CD4-positive, alpha-beta T cell (primary cell): ENCODE measurements around the gene NAA25. TPM values are rescaled to one million over a fixed set of nuclear protein-coding genes. Genes with fewer than 3 reads are reported as not detected.

Experiments used
- ATAC-seq: fragments of 200-7000 bp; cut with Tn5 transposase; one replicate; pipeline ENCODE4 v1.10.0; 2022; ENCODE audit warnings: mild to moderate bottlenecking; ENCODE audit not compliant: poor library complexity
- CTCF ChIA-PET: fragments of 350-600 bp; sonication (Branson Sonifier 250); formaldehyde crosslinking; loops from one replicate; lab custom pipeline; 2021; ENCODE audit warnings: antibody characterized with exemption, inconsistent platforms; lab: Charles Lee
- POLR2A ChIA-PET: fragments of 350-600 bp; sonication (Branson Sonifier 250); formaldehyde crosslinking; loops from one replicate; lab custom pipeline; 2021; ENCODE audit warnings: antibody characterized with exemption, inconsistent platforms; lab: Charles Lee
- DNase-seq, 14 experiments: peaks; one replicate each; pipeline ENCODE4 v3.0.0-alpha.2; 2013 to 2020; ENCODE audit warnings: mixed read lengths in 2 of 14
- H3K27ac ChIP-seq, 2 donors: one replicate each; pipeline versions ENCODE4 v1.5.1 to v1.7.0; 2013; ENCODE audit warnings: low read length in 2 of 2, low read depth in 1 of 2, mild to moderate bottlenecking in 1 of 2
- H3K27me3 ChIP-seq, 2 experiments: 1 replicate in 1 of 2; 2 replicates in 1 of 2; pipeline versions ENCODE4 v1.6.1 to v1.7.0; 2013; ENCODE audit warnings: low read length in 2 of 2, control low read depth in 1 of 2, mild to moderate bottlenecking in 1 of 2, moderate library complexity in 1 of 2; ENCODE audit not compliant: insufficient read depth in 2 of 2, control insufficient read depth in 1 of 2
- H3K36me3 ChIP-seq: one replicate; pipeline ENCODE4 v1.6.1; 2013; ENCODE audit warnings: low read length, control low read depth; ENCODE audit not compliant: insufficient read depth
- H3K4me1 ChIP-seq: one replicate; pipeline ENCODE4 v1.6.1; 2013; ENCODE audit warnings: low read length, control low read depth; ENCODE audit not compliant: insufficient read depth
- H3K4me3 ChIP-seq: one replicate; pipeline ENCODE4 v1.5.1; 2013; ENCODE audit warnings: mild to moderate bottlenecking, low read length, moderate library complexity
- H3K9me3 ChIP-seq, 2 experiments: 1 replicate in 1 of 2; 2 replicates in 1 of 2; pipeline versions ENCODE4 v1.6.1 to v1.7.0; 2013; ENCODE audit warnings: low read length in 2 of 2, mild to moderate bottlenecking in 2 of 2, control low read depth in 1 of 2, moderate library complexity in 1 of 2; ENCODE audit not compliant: control insufficient read depth in 1 of 2, insufficient read depth in 1 of 2
- H3K27ac Mint-ChIP-seq: one replicate; pipeline ENCODE4 v1.8.0; 2020; ENCODE audit warnings: mixed read lengths
- H3K27me3 Mint-ChIP-seq: one replicate; pipeline ENCODE4 v1.8.0; 2021; ENCODE audit warnings: mixed read lengths
- H3K36me3 Mint-ChIP-seq: one replicate; pipeline ENCODE4 v1.8.0; 2021; ENCODE audit warnings: low read depth, mixed read lengths
- H3K4me1 Mint-ChIP-seq: one replicate; pipeline ENCODE4 v1.8.0; 2021; ENCODE audit warnings: low read depth, mixed read lengths
- H3K4me3 Mint-ChIP-seq: one replicate; pipeline ENCODE4 v1.8.0; 2020; ENCODE audit warnings: mild to moderate bottlenecking, mixed read lengths
- H3K9me3 Mint-ChIP-seq: one replicate; pipeline ENCODE4 v1.8.0; 2020; ENCODE audit warnings: mixed read lengths
- CTCF ChIP-seq: fragments of 200-600 bp; IDR thresholded peaks from one replicate; pipeline ENCODE4 v1.8.0; 2022; ENCODE audit warnings: antibody characterized with exemption, mild to moderate bottlenecking
- intact Hi-C, 2 experiments: fragments of 100-400 bp; cut with DNase I in 1 of 2; cut with micrococcal nuclease in 1 of 2; formaldehyde crosslinking; loops; one replicate each; pipeline versions ENCODE4 v1.15.1 to v1.9.0; 2023 to 2025; cut with DNase I, micrococcal nuclease
- total RNA-seq, 174 experiments: library from RNA in 2 of 174; stranded (reverse) in 2 of 174; gene quantifications; one replicate each; pipeline ENCODE4 v1.2.3 and lab custom pipeline; 2021 to 2026

NAA25 gene
- total RNA-seq, 2 experiments from 2014 or later: 31.1 to 34.6 TPM

- no peaks in the 10 kb centered on the region for H3K9me3 ChIP-seq
- peak overlapping the region; percentile 81 for H3K4me3 Mint-ChIP-seq
- H3K27me3 ChIP-seq: no peaks in the 10 kb centered on the region
- H3K9me3 Mint-ChIP-seq: no peaks in the 10 kb centered on the region
- CTCF ChIA-PET: interaction anchor here (1.1 to 3.7 kb wide), 3 partner anchors 10 to 42 kb away, joined by 3 to 28 read pairs (median 6); partner anchors contain the start of genes ERP29 and TMEM116
- H3K27me3 Mint-ChIP-seq: no peaks in the 10 kb centered on the region
- peaks cover 25% of the 10 kb centered on the region for H3K36me3 Mint-ChIP-seq
- peak overlapping the region; percentile 31 to 44 for H3K27ac ChIP-seq
- peak; percentile 78 for ATAC-seq
- TF ChIP-seq CTCF: no peak
- peaks cover 80% of the 10 kb centered on the region for H3K4me1 Mint-ChIP-seq
- peaks cover 56% of the 10 kb centered on the region for H3K4me1 ChIP-seq
- peak overlapping the region; percentile 86 for H3K27ac Mint-ChIP-seq
- intact Hi-C loops: loop anchor here (1.0 to 5.0 kb wide), 4 partner anchors 8 to 396 kb away; partner anchors contain the start of genes ATXN2 (in 1 of the 2), ERP29 (in 1 of the 2) and TMEM116 (in 1 of the 2)
- H3K36me3 ChIP-seq: no peaks in the 10 kb centered on the region
- POLR2A ChIA-PET: interaction anchor here (0.7 to 14.5 kb wide), 16 partner anchors 9 to 152 kb away, joined by 3 to 351 read pairs (median 5); partner anchors contain the start of genes ERP29, MAPKAPK5, NAA25 and TMEM116
- DNase-seq: peak in 7 of 14 experiments; percentile 18 to 72 (median 52)
- H3K4me3 ChIP-seq: peak overlapping the region; percentile 57
Observed at GRCh38 chr12:111993292-111994150, 115.1 kb downstream of the NAA25 start.

DNA sequence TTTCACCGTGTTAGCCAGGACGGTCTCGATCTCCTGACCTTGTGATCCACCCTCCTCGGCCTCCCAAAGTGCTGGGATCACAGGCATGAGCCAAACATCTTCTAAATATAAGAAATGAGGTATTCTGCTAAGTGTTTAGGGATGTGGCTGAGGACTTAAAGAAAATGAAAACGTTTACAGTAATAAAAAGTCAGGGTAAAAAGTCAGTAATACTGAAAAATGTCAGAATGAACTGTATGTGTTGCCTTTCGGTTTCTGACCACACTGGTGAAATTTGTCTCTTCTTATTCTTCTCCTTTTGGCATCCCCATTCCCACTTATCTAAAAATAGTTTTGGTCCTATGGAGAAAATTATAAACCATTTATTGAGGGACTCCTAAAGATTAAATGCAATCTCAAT lies 116.1 kb downstream of the NAA25 start:
- peak overlapping the region; percentile 86 for H3K27ac Mint-ChIP-seq
- ATAC-seq (no peak), DNase-seq (no peak)
- peaks cover 32% of the 10 kb centered on the region for H3K36me3 Mint-ChIP-seq
- H3K4me1 ChIP-seq: peaks cover 49% of the 10 kb centered on the region
- no peaks in the 10 kb centered on the region for H3K36me3 ChIP-seq
- CTCF ChIA-PET: interaction anchor here (2.0 to 3.7 kb wide), 2 partner anchors 9 to 21 kb away, joined by 6 to 28 read pairs; partner anchors contain the start of genes ERP29 and TMEM116
- peaks cover 77% of the 10 kb centered on the region for H3K4me1 Mint-ChIP-seq
- H3K4me3 Mint-ChIP-seq: peak overlapping the region; percentile 65
- no peaks in the 10 kb centered on the region for H3K9me3 Mint-ChIP-seq
- POLR2A ChIA-PET: interaction anchor here (0.8 to 14.5 kb wide), 7 partner anchors 10 to 47 kb away, joined by 3 to 351 read pairs (median 13); partner anchors contain the start of genes ERP29 and TMEM116
- H3K9me3 ChIP-seq: no peaks in the 10 kb centered on the region
- no peaks in the 10 kb centered on the region for H3K27me3 ChIP-seq
- intact Hi-C loops: loop anchor here (5.0 kb wide), 2 partner anchors 45 to 395 kb away; partner anchors contain the start of gene ATXN2 (in 1 of the 2)
- H3K27ac ChIP-seq: peak overlapping the region; percentile 31 to 44
- H3K4me3 ChIP-seq: no peak overlapping the region
- no peaks in the 10 kb centered on the region for H3K27me3 Mint-ChIP-seq
- no peak for TF ChIP-seq CTCF

DNA sequence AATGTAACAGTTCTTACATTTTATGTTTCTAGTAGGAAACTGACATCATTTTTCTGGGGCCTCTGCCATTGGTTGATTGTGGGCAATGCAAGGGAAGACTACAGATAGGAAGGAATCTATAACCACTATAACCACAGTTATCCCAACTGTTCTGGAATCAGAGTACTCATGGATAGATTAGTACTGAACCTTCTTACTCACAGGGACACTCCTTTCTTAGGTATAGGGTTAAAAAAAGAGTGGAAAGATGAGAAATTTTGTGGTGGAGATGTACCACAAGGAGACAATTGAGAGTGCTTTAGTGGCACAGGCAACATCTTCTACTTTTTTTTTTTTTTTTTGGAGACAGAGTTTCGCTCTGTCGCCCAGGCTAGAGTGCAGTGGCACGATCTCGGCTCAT lies 116.6 kb downstream of the NAA25 start:
- H3K27me3 ChIP-seq: no peaks in the 10 kb centered on the region
- CTCF ChIA-PET: interaction anchor here (0.9 to 3.7 kb wide), 3 partner anchors 9 to 36 kb away, joined by 3 to 28 read pairs (median 5); partner anchors contain the start of genes ERP29 and TMEM116
- Mint-ChIP-seq H3K36me3 (peaks cover 33% of the 10 kb centered on the region), H3K4me1 (peaks cover 73% of the 10 kb centered on the region), H3K9me3 (no peaks in the 10 kb centered on the region), H3K27me3 (no peaks in the 10 kb centered on the region), H3K4me3 (peak overlapping the region; percentile 17), H3K27ac (peak overlapping the region; percentile 86)
- no peak overlapping the region for H3K4me3 ChIP-seq
- DNase-seq (no peak), ATAC-seq (no peak)
- intact Hi-C loops: loop anchor here (5.0 kb wide), 2 partner anchors 45 to 395 kb away; partner anchors contain the start of gene ATXN2 (in 1 of the 2)
- no peaks in the 10 kb centered on the region for H3K9me3 ChIP-seq
- POLR2A ChIA-PET: interaction anchor here (0.9 to 14.5 kb wide), 2 partner anchors 22 to 150 kb away, joined by 4 to 351 read pairs; partner anchors contain the start of genes ERP29, MAPKAPK5 and TMEM116
- H3K36me3 ChIP-seq: no peaks in the 10 kb centered on the region
- no peak for TF ChIP-seq CTCF
- H3K27ac ChIP-seq: peak overlapping the region; percentile 44 to 64
- peaks cover 44% of the 10 kb centered on the region for H3K4me1 ChIP-seq
